GM12892 (cell line): Measurements from ENCODE around the gene DAGLB.
A peak's percentile ranks its signal among the peaks of the same experiment; 100 is the strongest.

Experiments used
- DNase-seq: peaks from one replicate; pipeline ENCODE4 v3.0.0; 2011; ENCODE audit not compliant: insufficient read length
- FAIRE-seq: peaks from 2 replicates; lab custom pipeline; 2011; peaks lifted over from hg19 to GRCh38; lab: Jason Lieb, UNC
- POLR2A ChIP-seq: IDR thresholded peaks from 2 replicates; pipeline ENCODE4 v1.6.1; 2011; ENCODE audit warnings: low read depth, low read length, control low read depth
- POLR2AphosphoS5 ChIP-seq: IDR thresholded peaks from 2 replicates; pipeline ENCODE4 v1.6.1; 2011; ENCODE audit warnings: low read depth, low read length, control low read depth
- TAF1 ChIP-seq: IDR thresholded peaks from 2 replicates; pipeline ENCODE4 v1.6.1; 2011; ENCODE audit warnings: low read depth, mild to moderate bottlenecking, control low read depth, low read length, borderline replicate concordance

The DAGLB gene

GRCh38 chr7:6437251-6437650 lies 10.5 kb downstream of the DAGLB start:
- DNase-seq (no peak), FAIRE-seq (no peak)
- TF ChIP-seq TAF1: no peak
- TF ChIP-seq POLR2AphosphoS5: no peak
- no peak for TF ChIP-seq POLR2A

- TF ChIP-seq POLR2A (no peak), TAF1 (no peak), POLR2AphosphoS5 (no peak)
- FAIRE-seq (no peak), DNase-seq (no peak)
These were observed 11.4 kb downstream of the DAGLB start for GRCh38 chr7:6436385-6436685.

GRCh38 chr7:6435486-6436384 lies 12.0 kb downstream of the DAGLB start:
- TF ChIP-seq TAF1: no peak
- TF ChIP-seq POLR2AphosphoS5: no peak
- TF ChIP-seq POLR2A: no peak
- FAIRE-seq (peak; percentile 71), DNase-seq (peak; percentile 81)

DNA sequence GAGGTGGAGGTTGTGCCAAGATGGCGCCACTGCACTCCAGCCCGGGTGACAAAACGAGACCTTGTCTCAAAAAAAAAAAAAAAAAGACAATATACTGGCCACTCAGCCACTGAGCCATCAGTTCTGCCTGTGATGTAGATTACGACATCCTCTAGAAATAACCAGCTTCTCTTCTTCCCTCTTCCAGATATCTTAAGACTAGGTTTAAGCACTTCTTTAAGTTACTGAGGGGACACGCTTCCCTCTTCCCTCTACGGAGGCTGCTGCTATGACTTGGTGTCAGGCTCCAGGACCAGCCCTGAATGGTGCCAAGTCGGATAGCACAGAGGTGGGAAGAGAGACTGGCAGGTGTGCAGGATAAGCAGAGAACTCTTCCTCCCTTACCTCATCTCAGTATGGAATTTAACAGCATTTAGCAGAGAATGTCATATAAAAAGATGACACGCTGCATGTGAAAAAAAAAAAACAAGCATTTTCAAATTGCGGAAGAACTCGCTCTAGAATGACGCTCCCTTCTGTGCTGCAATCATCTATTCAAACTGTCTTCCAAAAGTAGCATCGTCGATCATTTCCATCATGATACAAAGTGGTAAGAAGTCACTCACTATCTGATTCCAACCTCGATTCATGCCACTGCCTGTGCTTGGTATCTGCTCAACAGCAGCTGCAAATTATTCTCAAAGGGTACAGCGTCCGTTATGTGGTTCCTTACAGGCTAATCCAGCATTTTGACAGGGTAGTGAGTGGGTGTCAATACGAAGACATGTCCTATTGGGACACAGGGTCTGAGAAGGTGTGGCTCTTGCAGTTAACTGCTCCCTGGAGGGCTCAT lies 13.8 kb downstream of the DAGLB start:
- no peak for DNase-seq
- TF ChIP-seq POLR2A (no peak), TAF1 (no peak), POLR2AphosphoS5 (no peak)
- no peak for FAIRE-seq

DNA sequence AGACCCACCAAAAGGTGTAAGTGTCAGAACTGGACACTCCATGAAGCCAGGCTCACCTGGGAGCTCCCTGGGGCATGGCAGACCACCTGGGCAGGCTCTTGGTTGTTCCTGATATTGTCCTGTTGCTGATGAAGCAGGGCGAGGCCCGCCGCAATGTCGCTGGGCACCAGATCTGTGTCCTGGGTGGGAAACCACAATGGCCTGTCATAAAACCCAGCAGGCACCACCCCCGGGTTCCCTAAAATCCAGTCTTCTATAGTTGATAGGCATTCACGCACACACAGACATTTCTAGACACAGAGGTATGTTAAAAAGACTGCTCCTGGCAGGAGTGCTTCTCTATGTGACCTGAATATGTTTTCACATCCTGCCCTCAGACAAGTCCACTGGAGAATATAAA lies 15.0 kb downstream of the DAGLB start:
- no peak for FAIRE-seq

GRCh38 chr7:6430974-6431373 lies 16.8 kb downstream of the DAGLB start:
- DNase-seq (no peak), FAIRE-seq (no peak)
- TF ChIP-seq POLR2AphosphoS5: no peak
- TF ChIP-seq TAF1: no peak
- TF ChIP-seq POLR2A: no peak

More for the DNA sequence above, 15.0 kb downstream of the DAGLB start:
- TF ChIP-seq POLR2AphosphoS5 (no peak), TAF1 (no peak), POLR2A (no peak)
- DNase-seq: no peak

DNA sequence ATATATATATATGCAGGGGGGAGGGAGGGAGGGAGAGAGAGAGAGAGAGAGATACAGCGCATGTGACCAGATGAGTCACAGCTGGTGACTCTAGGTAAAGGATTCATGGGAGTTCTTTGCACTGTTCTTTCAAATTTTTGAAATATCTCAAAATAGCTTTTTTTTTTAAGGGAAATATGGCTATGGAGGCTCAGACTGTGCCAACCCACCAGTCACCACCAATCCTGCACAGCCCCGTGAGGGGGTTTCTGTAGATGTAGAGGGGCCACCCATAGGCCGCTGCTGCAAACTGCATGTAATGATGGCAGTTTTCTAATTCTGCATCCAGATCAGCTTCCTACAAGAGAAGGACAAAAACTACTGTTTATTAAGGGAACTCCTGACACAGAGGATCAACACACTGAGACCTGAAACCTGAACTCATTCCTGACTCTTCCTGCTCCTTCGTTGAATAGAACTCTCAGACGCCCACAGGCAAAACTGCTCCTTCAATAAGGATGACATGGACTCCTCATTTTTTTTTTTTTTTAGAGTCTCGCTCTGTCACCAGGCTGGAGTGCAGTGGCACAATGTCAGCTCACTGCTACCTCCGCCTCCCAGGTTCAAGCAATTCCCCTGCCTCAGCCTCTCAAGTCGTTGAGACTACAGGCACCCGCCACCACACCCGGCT lies 17.3 kb downstream of the DAGLB start:
- FAIRE-seq: no peak
- DNase-seq: no peak
- TF ChIP-seq POLR2AphosphoS5 (no peak), POLR2A (no peak), TAF1 (no peak)

- TF ChIP-seq POLR2A (no peak), TAF1 (no peak), POLR2AphosphoS5 (no peak)
- FAIRE-seq: no peak
These were observed 21.8 kb downstream of the DAGLB start for GRCh38 chr7:6425948-6426347.

GRCh38 chr7:6423942-6424701 lies 23.6 kb downstream of the DAGLB start:
- TF ChIP-seq TAF1 (no peak), POLR2A (no peak), POLR2AphosphoS5 (no peak)
- FAIRE-seq (no peak), DNase-seq (no peak)

More at GRCh38 chr7:6425948-6426347, 21.8 kb downstream of the DAGLB start:
- no peak for DNase-seq

DNA sequence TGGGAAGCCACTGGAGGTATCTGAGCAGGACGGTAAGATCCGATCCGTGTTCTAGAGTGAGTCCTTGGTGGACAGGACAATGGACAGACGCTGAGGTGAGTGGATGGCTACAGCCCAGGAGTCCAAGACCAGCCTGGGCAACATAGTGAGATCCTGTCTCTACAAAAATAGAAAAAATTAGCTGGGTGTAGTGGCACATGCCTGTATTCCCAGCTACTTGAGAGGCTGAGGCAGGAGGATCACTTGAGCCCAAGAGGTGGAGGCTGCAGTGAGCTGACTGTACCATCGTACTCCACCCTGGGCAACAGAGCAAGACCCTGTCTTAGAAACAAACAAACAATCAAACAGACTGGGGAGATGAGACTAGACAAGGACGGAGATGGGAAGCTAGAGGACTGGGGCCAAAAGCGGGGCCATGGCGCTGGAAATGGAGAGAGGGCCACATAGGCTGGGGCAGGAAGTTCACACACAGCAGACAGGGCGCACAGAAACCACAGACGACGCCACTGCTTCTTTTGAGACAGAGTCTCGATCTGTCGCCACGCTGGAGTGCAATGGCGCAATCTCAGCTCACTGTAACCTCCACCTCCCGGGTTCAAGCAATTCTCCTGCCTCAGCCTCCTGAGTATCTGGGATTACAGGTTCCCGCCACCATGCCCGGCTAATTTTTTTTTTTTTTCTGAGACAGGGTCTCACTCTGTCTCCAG lies 24.7 kb downstream of the DAGLB start:
- TF ChIP-seq POLR2AphosphoS5 (no peak), TAF1 (no peak), POLR2A (no peak)
- no peak for FAIRE-seq
- DNase-seq: no peak
